ENCODE data around the gene DSCAML1. TPM values are rescaled to one million over a fixed set of nuclear protein-coding genes. Genes with fewer than 3 reads are reported as not detected.

The DSCAML1 gene
- total RNA-seq, 1 experiment from 2014 or later, result not detected

GRCh38 chr11:117654281-117655255, 142.4 kb downstream of the DSCAML1 start:
- in situ Hi-C loops (cut with HindIII; ENCODE audit: low sequenced_read_pairs), result no loop called here
- no peak for DNase-seq (ENCODE audit: low spot score)

DNA sequence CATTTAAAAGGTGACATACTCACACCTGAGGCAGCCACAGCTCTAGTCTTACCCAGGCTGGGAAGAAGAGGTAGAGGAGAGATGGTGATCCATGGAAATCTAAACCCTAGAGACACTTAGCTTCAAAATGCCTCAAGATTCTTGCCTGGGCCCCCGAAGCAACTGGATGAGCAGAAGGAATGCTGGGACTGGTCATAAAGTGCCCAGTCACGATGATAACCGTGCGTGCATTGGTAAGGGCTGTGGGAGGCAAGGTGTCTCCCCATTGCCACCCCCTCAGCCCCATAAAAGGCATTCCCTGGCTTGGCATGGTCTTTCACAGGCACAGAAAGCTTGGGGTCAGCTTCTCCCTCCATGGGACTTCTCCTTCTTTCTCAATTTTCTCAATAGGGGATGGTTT, 144.5 kb downstream of the DSCAML1 start:
- DNase-seq (ENCODE audit: low spot score), result no peak
- in situ Hi-C loops (cut with HindIII; ENCODE audit: low sequenced_read_pairs), result no loop called here

- in situ Hi-C loops (cut with HindIII; ENCODE audit: low sequenced_read_pairs), result no loop called here
- DNase-seq (ENCODE audit: low spot score), result no peak
These were observed 147.5 kb downstream of the DSCAML1 start for GRCh38 chr11:117649296-117650055.

- in situ Hi-C loops (cut with HindIII; ENCODE audit: low sequenced_read_pairs), result no loop called here
- no peak for DNase-seq (ENCODE audit: low spot score)
These were observed 149.1 kb downstream of the DSCAML1 start for GRCh38 chr11:117647872-117648271.

DNA sequence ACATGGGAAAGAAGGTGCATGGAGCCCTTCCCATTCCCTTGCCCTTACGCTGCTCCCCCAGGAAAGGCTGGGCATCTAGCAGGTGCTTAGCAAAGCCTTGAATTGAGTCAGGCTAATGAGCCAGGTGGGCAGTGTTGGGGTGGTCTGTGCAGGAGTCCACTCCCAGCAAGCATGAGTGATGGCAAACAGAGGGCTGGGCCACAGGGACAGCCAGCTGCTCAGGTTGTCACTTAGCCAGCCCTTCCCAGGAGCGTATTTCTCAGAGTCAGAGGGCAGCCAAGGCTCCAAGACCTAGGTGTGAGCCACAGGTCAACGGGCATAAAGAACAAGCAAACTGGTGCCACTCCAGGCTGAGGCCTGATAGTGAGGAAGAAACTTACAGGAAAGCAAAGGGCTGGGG, 149.8 kb downstream of the DSCAML1 start:
- no peak for DNase-seq (ENCODE audit: low spot score)
- in situ Hi-C loops (cut with HindIII; ENCODE audit: low sequenced_read_pairs), result no loop called here

GRCh38 chr11:117646411-117646810, 150.6 kb downstream of the DSCAML1 start:
- in situ Hi-C loops (cut with HindIII; ENCODE audit: low sequenced_read_pairs), result no loop called here
- DNase-seq (ENCODE audit: low spot score), result no peak

DNA sequence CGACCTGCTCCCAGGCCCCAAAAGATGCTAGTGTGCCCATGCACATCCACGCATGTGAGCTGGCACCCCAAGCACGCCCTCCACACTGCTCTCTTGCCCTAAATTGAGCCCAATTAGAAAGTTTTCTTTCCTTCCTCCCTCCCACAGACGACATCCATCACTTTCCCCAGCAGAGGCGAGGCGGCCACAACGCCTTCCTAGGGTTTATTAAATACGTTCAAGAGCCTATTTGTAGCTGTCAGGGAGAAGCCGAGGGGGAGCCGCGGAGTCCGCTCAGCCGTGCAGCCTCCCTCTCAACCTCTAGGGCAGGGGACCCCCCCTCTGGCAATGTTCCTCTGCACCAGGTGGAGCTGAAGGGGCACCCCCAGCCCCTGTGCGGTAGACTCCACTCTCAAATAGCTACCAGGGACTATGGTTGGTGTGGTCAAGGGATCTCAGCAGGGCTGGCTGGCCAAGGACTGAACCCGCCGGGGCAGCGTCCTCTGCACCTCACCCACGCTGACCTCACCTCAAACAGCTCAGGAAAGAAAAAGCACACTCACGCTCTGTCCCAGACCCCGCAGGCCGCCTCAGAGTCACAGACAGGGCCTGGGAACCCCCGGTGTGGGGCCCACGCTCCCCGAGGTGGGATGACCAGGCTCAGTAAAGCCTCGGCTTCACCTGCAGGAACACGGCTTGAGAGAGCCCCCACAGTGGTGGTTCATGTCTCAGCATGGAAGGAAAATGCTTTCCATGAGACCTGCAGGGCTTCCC, 152.4 kb downstream of the DSCAML1 start:
- in situ Hi-C loops (cut with HindIII; ENCODE audit: low sequenced_read_pairs), result no loop called here
- DNase-seq (ENCODE audit: low spot score), result no peak

DNA sequence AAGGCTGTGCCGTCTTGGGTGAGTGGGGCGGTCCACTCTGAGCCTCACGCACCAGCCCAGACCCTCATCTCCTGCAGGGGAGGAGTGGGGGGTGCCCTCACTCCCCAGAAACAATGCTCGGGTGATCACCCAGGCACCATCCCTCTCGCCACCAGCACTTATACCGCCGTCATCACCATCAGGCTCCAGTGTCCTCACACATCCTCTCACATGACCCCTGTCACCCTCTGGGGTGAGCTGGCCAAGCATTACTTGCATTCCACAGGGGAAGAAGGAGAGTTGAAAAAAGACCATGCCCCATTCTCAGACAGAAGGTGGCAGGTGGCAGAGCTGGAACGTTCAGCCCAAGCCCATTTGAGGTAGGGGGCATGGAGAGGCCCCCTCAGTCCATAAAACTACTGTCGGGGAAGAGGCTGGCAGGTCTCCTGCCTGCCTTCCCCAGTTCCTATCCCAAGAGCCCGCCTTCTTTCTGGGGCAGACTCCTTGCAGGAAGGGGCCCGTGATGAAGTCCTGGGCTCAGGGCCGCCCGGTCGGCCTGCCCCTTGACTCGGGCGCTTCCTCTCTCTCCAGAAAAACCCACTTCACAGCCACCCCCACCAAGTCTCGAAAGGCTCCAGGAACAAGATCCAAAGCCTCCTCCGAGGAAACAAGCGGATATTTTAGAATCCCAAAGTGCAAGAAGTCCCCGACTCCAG, 153.3 kb downstream of the DSCAML1 start:
- in situ Hi-C loops (cut with HindIII; ENCODE audit: low sequenced_read_pairs), result no loop called here
- no peak for DNase-seq (ENCODE audit: low spot score)

DNA sequence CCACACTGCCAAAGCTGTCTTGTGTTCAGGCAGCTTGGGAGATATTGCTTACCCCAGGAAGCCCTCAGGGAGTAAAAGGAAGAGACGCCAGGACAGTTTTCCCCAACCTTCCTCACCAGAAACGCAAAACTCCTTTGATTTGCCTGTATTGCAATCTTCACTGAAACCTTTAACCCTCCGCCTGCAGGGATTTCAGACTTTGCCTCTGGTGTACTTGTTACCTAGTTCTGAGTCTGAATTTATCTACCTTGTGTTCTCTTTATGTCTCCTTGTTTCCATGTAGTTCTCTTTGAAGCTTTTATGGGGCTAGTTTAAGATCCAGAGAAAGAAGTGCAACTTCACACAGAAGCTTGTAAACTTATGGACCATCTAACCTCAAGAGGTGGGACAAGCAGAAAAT, 154.2 kb downstream of the DSCAML1 start:
- DNase-seq (ENCODE audit: low spot score), result no peak
- in situ Hi-C loops (cut with HindIII; ENCODE audit: low sequenced_read_pairs), result no loop called here

DNA sequence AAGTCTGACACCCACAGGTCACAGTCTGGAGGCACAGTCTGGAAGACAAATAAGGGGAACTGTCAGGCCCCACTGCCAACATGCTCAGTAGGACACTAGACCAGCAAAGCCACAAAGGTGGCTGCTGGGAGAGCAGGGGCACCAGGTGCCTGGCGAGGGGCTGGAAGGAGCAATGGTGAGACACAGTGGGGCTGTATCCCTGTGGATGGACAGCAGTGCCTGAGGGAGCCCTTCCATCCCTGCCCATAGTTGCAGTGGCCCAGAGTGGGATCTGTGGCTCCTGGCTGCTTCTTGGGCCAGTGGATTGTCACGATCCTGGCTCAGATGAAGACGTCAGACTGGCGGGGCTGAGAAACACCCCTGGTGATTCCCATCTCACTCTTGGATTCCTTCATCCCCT, 154.6 kb downstream of the DSCAML1 start:
- DNase-seq (ENCODE audit: low spot score), result no peak
- in situ Hi-C loops (cut with HindIII; ENCODE audit: low sequenced_read_pairs), result no loop called here

DNA sequence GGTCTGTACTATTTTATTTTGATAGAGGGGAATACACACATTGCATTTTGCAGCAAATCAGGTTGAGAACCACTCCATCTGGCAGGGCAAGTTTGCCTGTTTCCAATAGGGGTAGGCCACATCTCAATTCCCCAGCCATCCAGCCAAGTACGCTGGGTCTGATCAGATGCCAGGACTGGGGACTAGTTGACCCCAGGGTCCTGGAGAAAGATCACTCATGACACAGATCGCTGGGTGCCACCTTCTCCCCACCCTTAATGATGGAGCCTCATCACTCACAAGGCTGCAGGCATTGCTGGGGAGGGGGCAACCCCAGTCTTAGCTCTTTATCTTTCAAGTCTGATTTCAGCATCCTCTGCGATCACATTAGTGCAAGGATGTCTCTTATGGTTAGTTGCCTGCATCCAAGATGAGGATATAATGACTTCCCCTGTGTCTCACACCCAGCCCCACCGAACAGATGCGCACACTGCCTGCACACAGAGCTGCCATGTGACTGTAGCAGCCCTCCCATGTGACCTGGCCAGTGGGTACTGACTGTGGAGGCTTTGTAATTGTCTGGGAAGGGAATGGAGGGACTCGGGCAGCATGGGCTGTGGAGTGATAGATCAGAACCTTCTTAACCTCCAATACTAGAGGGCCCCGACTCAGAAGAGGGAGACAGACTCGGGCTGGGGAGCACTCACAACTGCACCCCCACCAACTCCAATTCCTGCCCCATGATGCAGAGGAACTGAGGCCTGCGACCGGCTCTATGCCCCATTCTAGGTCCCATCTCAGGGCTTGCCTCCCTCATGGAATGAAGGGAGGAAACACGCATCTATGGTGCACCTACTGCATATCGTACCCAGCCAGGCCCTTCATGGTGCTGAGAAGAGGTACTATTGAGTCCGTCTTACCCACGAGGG, 155.8 kb downstream of the DSCAML1 start:
- in situ Hi-C loops (cut with HindIII; ENCODE audit: low sequenced_read_pairs), result no loop called here
- no peak for DNase-seq (ENCODE audit: low spot score)

GRCh38 chr11:117640041-117640440, 157.0 kb downstream of the DSCAML1 start:
- in situ Hi-C loops (cut with HindIII; ENCODE audit: low sequenced_read_pairs), result no loop called here
- DNase-seq (ENCODE audit: low spot score), result no peak

- DNase-seq (ENCODE audit: low spot score), result no peak
- in situ Hi-C loops (cut with HindIII; ENCODE audit: low sequenced_read_pairs), result no loop called here
These were observed 157.4 kb downstream of the DSCAML1 start for GRCh38 chr11:117639601-117640000.

GRCh38 chr11:117638911-117639543, 158.0 kb downstream of the DSCAML1 start:
- in situ Hi-C loops (cut with HindIII; ENCODE audit: low sequenced_read_pairs), result no loop called here
- DNase-seq (ENCODE audit: low spot score), result no peak

DNA sequence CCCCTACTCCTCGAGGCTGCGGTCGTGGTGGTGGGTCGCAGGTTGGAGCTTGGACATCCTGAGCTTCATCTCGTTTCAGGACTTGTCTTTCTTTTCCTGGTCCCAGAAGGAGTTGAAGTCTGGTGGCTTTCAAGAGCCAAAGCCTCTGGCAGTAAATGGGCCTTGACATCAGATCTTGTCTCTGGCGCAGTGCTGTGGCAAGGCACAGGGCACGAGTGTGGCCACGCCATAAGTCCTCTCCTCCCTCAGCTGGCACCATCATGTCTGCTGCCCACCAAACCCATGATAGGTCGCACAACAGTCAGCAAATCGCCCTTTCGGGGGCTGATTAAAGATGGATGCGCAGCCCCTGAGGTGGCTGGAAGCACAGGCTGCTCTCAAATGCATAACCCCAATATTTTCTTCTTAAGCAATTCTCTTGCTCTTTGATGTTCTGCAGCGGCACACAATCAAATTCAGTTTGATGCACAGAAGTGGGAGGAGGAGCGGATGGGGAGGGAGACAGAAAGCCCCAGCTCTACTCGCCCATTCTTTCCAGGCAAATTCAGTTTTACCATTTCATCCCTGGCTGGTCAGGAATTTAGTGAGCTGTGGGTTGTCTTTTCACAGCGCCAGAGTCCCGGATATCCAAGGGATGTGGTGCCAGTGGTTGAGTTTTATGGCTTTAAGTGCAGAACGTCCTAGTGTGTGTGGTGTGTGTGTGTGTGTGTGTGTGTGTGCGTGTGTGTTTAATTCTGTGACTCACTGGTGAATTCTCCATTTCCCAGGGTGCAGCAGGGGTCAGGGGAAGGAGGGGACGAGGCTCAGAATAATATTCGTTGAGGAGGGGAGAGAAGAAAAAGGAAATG, 162.0 kb downstream of the DSCAML1 start:
- in situ Hi-C loops (cut with HindIII; ENCODE audit: low sequenced_read_pairs), result no loop called here
- DNase-seq (ENCODE audit: low spot score), result no peak

- DNase-seq (ENCODE audit: low spot score), result no peak
- in situ Hi-C loops (cut with HindIII; ENCODE audit: low sequenced_read_pairs), result no loop called here
These were observed 162.8 kb downstream of the DSCAML1 start for GRCh38 chr11:117633976-117634755.
